Type B pancreatic cell (in vitro differentiated cells): ENCODE data around the gene SPIRE1. TPM values are rescaled to one million over a fixed set of nuclear protein-coding genes. Genes with fewer than 3 reads are reported as not detected.

Source experiments
- DNase-seq: peaks from one replicate; pipeline ENCODE4 v3.0.0; 2021; ENCODE audit warnings: mixed read lengths; ENCODE audit not compliant: unreplicated experiment; ENCODE audit errors: extremely low spot score
- H3K27ac Mint-ChIP-seq: 2 replicates; pipeline ENCODE4 v1.8.0; 2021; ENCODE audit warnings: mild to moderate bottlenecking, mixed read lengths
- H3K27me3 Mint-ChIP-seq: 2 replicates; pipeline ENCODE4 v1.8.0; 2021; ENCODE audit warnings: mixed read lengths
- H3K36me3 Mint-ChIP-seq: 2 replicates; pipeline ENCODE4 v1.8.0; 2021; ENCODE audit warnings: mixed read lengths
- H3K4me1 Mint-ChIP-seq: one replicate; pipeline ENCODE4 v1.8.0; 2021; ENCODE audit warnings: mixed read lengths; ENCODE audit not compliant: unreplicated experiment
- H3K4me3 Mint-ChIP-seq: 2 replicates; pipeline ENCODE4 v1.8.0; 2021; ENCODE audit warnings: mild to moderate bottlenecking, mixed read lengths
- H3K9me3 Mint-ChIP-seq: 2 replicates; pipeline ENCODE4 v1.8.0; 2021; ENCODE audit warnings: mixed read lengths
- CTCF ChIP-seq: fragments of 200-600 bp; sonication (generic); conservative IDR thresholded peaks from 2 replicates; pipeline ENCODE4 v1.5.0; 2021; ENCODE audit warnings: antibody characterized with exemption, mild to moderate bottlenecking
- total RNA-seq: library from RNA; stranded (reverse); gene quantifications from 2 replicates; pipeline ENCODE4 v1.2.1, GENCODE V29; 2021; ENCODE audit warnings: low replicate concordance

The SPIRE1 gene
- total RNA-seq, 1 donor from 2014 or later, result 25.2 TPM

- Mint-ChIP-seq H3K4me1 (no peaks in the 10 kb centered on the region), H3K27ac (no peak overlapping the region), H3K4me3 (no peak overlapping the region), H3K9me3 (no peaks in the 10 kb centered on the region), H3K27me3 (no peaks in the 10 kb centered on the region), H3K36me3 (peaks cover 13% of the 10 kb centered on the region)
- DNase-seq, result no peak
- no peak for TF ChIP-seq CTCF
Measured at GRCh38 chr18:12507007-12507406, 150.9 kb downstream of the SPIRE1 start.

- no peaks in the 10 kb centered on the region for H3K9me3 Mint-ChIP-seq
- no peaks in the 10 kb centered on the region for H3K27me3 Mint-ChIP-seq
- peaks cover 10% of the 10 kb centered on the region for H3K36me3 Mint-ChIP-seq
- no peak overlapping the region for H3K4me3 Mint-ChIP-seq
- H3K27ac Mint-ChIP-seq, result no peak overlapping the region
- no peak for TF ChIP-seq CTCF
- DNase-seq, result no peak
- no peaks in the 10 kb centered on the region for H3K4me1 Mint-ChIP-seq
Measured at GRCh38 chr18:12500986-12501385, 156.9 kb downstream of the SPIRE1 start.

GRCh38 chr18:12497839-12498238 lies 160.1 kb downstream of the SPIRE1 start:
- Mint-ChIP-seq H3K9me3 (no peaks in the 10 kb centered on the region), H3K27ac (no peak overlapping the region), H3K27me3 (no peaks in the 10 kb centered on the region), H3K36me3 (peaks cover 9% of the 10 kb centered on the region), H3K4me3 (no peak overlapping the region), H3K4me1 (no peaks in the 10 kb centered on the region)
- no peak for TF ChIP-seq CTCF
- no peak for DNase-seq

- no peak overlapping the region for H3K27ac Mint-ChIP-seq
- DNase-seq, result no peak
- no peaks in the 10 kb centered on the region for H3K27me3 Mint-ChIP-seq
- H3K36me3 Mint-ChIP-seq, result peaks cover 13% of the 10 kb centered on the region
- H3K4me3 Mint-ChIP-seq, result no peak overlapping the region
- H3K9me3 Mint-ChIP-seq, result no peaks in the 10 kb centered on the region
- no peak for TF ChIP-seq CTCF
- no peaks in the 10 kb centered on the region for H3K4me1 Mint-ChIP-seq
Measured at GRCh38 chr18:12497296-12497695, 160.6 kb downstream of the SPIRE1 start.

GRCh38 chr18:12492907-12493306 lies 165.0 kb downstream of the SPIRE1 start:
- Mint-ChIP-seq H3K36me3 (peaks cover 25% of the 10 kb centered on the region), H3K27me3 (no peaks in the 10 kb centered on the region), H3K4me3 (no peak overlapping the region), H3K4me1 (no peaks in the 10 kb centered on the region), H3K27ac (no peak overlapping the region), H3K9me3 (no peaks in the 10 kb centered on the region)
- DNase-seq, result no peak
- no peak for TF ChIP-seq CTCF
